ENCODE data around the gene LMCD1.

Gene LMCD1

DNA sequence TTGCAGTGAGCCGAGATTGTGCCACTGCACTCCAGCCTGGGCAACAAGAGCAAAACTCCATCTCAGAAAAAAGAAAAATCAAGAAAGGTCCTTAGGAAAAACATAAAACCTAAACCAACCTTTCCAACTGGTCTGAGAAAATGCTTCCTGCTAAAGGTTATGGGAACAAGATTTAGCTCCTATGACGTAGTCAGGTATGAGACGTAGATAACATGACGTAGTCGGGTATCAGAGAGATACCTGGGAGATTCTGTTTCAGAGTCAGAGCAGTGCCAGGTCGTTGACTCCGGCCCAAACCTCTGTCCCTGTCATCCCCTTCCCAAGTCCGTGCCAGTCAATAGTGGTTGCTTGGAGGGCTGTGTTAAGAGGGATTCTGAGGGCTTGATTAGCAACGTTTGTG is 39.9 kb downstream of the LMCD1 start:
- Histone ChIP-seq H3K27me3 (ENCODE audit: insufficient read depth, low read length, poor library complexity, severe bottlenecking) (no peaks in the 10 kb centered on the region), H3K36me3 (ENCODE audit: insufficient read depth, low read length) (no peaks in the 10 kb centered on the region), H3F3A (ENCODE audit: low read depth) (no peaks in the 10 kb centered on the region), H3K79me2 (ENCODE audit: insufficient read depth, low read length) (no peaks in the 10 kb centered on the region), H4K20me1 (ENCODE audit: insufficient read depth, low read length, poor library complexity, severe bottlenecking) (no peaks in the 10 kb centered on the region), H2AFZ (ENCODE audit: low read length) (no peak overlapping the region), H3K9me3 (ENCODE audit: insufficient read depth, low read depth, low read length) (no peaks in the 10 kb centered on the region), H3K9ac (ENCODE audit: low read depth, low read length, poor library complexity, severe bottlenecking) (no peak overlapping the region), H3K4me2 (ENCODE audit: low read depth, low read length, poor library complexity, severe bottlenecking) (no peak overlapping the region), H3K4me3 (ENCODE audit: low read length, poor library complexity, severe bottlenecking) (no peak overlapping the region), H3K4me1 (ENCODE audit: insufficient read depth, low read length, poor library complexity, severe bottlenecking) (no peaks in the 10 kb centered on the region), H3K9me2 (replicated peaks; ENCODE audit: low read depth, low read length) (no peaks in the 10 kb centered on the region)
- TF ChIP-seq EZH2phosphoT487 (IDR thresholded peaks at IDR 0.05; ENCODE audit: borderline replicate concordance) (no peak), CTCF (conservative IDR thresholded peaks at IDR 0.05; ENCODE audit: low read length) (no peak)

GRCh38 chr3:8542190-8543135 is 40.8 kb downstream of the LMCD1 start:
- Histone ChIP-seq H3F3A (ENCODE audit: low read depth) (no peaks in the 10 kb centered on the region), H3K9me3 (ENCODE audit: insufficient read depth, low read depth, low read length) (no peaks in the 10 kb centered on the region), H3K4me3 (ENCODE audit: low read length, poor library complexity, severe bottlenecking) (no peak overlapping the region), H3K9ac (ENCODE audit: low read depth, low read length, poor library complexity, severe bottlenecking) (no peak overlapping the region), H3K36me3 (ENCODE audit: insufficient read depth, low read length) (no peaks in the 10 kb centered on the region), H3K27me3 (ENCODE audit: insufficient read depth, low read length, poor library complexity, severe bottlenecking) (no peaks in the 10 kb centered on the region), H3K79me2 (ENCODE audit: insufficient read depth, low read length) (no peaks in the 10 kb centered on the region), H2AFZ (ENCODE audit: low read length) (no peak overlapping the region), H4K20me1 (ENCODE audit: insufficient read depth, low read length, poor library complexity, severe bottlenecking) (no peaks in the 10 kb centered on the region), H3K4me2 (ENCODE audit: low read depth, low read length, poor library complexity, severe bottlenecking) (no peak overlapping the region), H3K9me2 (replicated peaks; ENCODE audit: low read depth, low read length) (no peaks in the 10 kb centered on the region), H3K4me1 (ENCODE audit: insufficient read depth, low read length, poor library complexity, severe bottlenecking) (no peaks in the 10 kb centered on the region)
- no peak for TF ChIP-seq CTCF (conservative IDR thresholded peaks at IDR 0.05; ENCODE audit: low read length)
- no peak for TF ChIP-seq EZH2phosphoT487 (IDR thresholded peaks at IDR 0.05; ENCODE audit: borderline replicate concordance)

GRCh38 chr3:8546609-8547008 is 45.0 kb downstream of the LMCD1 start:
- no peaks in the 10 kb centered on the region for H3K9me2 ChIP-seq (replicated peaks; ENCODE audit: low read depth, low read length)
- no peaks in the 10 kb centered on the region for H3F3A ChIP-seq (ENCODE audit: low read depth)
- H3K4me2 ChIP-seq (ENCODE audit: low read depth, low read length, poor library complexity, severe bottlenecking): no peak overlapping the region
- H3K4me3 ChIP-seq (ENCODE audit: low read length, poor library complexity, severe bottlenecking): no peak overlapping the region
- H4K20me1 ChIP-seq (ENCODE audit: insufficient read depth, low read length, poor library complexity, severe bottlenecking): no peaks in the 10 kb centered on the region
- no peak overlapping the region for H3K9ac ChIP-seq (ENCODE audit: low read depth, low read length, poor library complexity, severe bottlenecking)
- no peak overlapping the region for H2AFZ ChIP-seq (ENCODE audit: low read length)
- H3K9me3 ChIP-seq (ENCODE audit: insufficient read depth, low read depth, low read length): no peaks in the 10 kb centered on the region
- H3K79me2 ChIP-seq (ENCODE audit: insufficient read depth, low read length): no peaks in the 10 kb centered on the region
- H3K4me1 ChIP-seq (ENCODE audit: insufficient read depth, low read length, poor library complexity, severe bottlenecking): no peaks in the 10 kb centered on the region
- H3K27me3 ChIP-seq (ENCODE audit: insufficient read depth, low read length, poor library complexity, severe bottlenecking): no peaks in the 10 kb centered on the region
- no peaks in the 10 kb centered on the region for H3K36me3 ChIP-seq (ENCODE audit: insufficient read depth, low read length)
- TF ChIP-seq EZH2phosphoT487 (IDR thresholded peaks at IDR 0.05; ENCODE audit: borderline replicate concordance): no peak
- TF ChIP-seq CTCF (conservative IDR thresholded peaks at IDR 0.05; ENCODE audit: low read length): no peak

All from Loucy (cell line).